Activated CD4-positive, alpha-beta T cell treated with anti-CD3 and anti-CD28 coated beads, Interleukin-2, amount 10 ng/mL, durations not matched to agents 7 days and 5 days (primary cell): ENCODE data around the gene BARX1. TPM values are rescaled to one million over a fixed set of nuclear protein-coding genes. Genes with fewer than 3 reads are reported as not detected.
A peak's percentile ranks its signal among the peaks of the same experiment; 100 is the strongest.

ENCODE experiments used
- CTCF ChIA-PET: fragments of 350-600 bp; sonication (Branson Sonifier 250); formaldehyde crosslinking; loops from one replicate; lab custom pipeline; 2021; ENCODE audit warnings: antibody characterized with exemption; lab: Charles Lee
- POLR2A ChIA-PET: fragments of 350-600 bp; sonication (Branson Sonifier 250); formaldehyde crosslinking; loops from one replicate; lab custom pipeline; 2021; ENCODE audit warnings: antibody characterized with exemption; lab: Charles Lee
- DNase-seq: peaks from one replicate; pipeline ENCODE4 v3.0.0-alpha.2; 2020
- H3K27ac Mint-ChIP-seq: one replicate; pipeline ENCODE4 v1.8.0; 2021; ENCODE audit warnings: mild to moderate bottlenecking, moderate library complexity, mixed read lengths
- H3K27me3 Mint-ChIP-seq: one replicate; pipeline ENCODE4 v1.8.0; 2021; ENCODE audit warnings: mixed read lengths
- H3K36me3 Mint-ChIP-seq: one replicate; pipeline ENCODE4 v1.8.0; 2021; ENCODE audit warnings: low read depth, mixed read lengths
- H3K4me1 Mint-ChIP-seq: one replicate; pipeline ENCODE4 v1.8.0; 2021; ENCODE audit warnings: mixed read lengths
- H3K4me3 Mint-ChIP-seq: one replicate; pipeline ENCODE4 v1.8.0; 2021; ENCODE audit warnings: mild to moderate bottlenecking, moderate library complexity, mixed read lengths
- H3K9me3 Mint-ChIP-seq: one replicate; pipeline ENCODE4 v1.8.0; 2021; ENCODE audit warnings: mixed read lengths
- total RNA-seq, 2 experiments: library from RNA; stranded (reverse); gene quantifications; one replicate each; pipeline ENCODE4 v1.2.3, GENCODE V29; 2021

Gene BARX1, protein sequence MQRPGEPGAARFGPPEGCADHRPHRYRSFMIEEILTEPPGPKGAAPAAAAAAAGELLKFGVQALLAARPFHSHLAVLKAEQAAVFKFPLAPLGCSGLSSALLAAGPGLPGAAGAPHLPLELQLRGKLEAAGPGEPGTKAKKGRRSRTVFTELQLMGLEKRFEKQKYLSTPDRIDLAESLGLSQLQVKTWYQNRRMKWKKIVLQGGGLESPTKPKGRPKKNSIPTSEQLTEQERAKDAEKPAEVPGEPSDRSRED
- not detected for total RNA-seq

DNA sequence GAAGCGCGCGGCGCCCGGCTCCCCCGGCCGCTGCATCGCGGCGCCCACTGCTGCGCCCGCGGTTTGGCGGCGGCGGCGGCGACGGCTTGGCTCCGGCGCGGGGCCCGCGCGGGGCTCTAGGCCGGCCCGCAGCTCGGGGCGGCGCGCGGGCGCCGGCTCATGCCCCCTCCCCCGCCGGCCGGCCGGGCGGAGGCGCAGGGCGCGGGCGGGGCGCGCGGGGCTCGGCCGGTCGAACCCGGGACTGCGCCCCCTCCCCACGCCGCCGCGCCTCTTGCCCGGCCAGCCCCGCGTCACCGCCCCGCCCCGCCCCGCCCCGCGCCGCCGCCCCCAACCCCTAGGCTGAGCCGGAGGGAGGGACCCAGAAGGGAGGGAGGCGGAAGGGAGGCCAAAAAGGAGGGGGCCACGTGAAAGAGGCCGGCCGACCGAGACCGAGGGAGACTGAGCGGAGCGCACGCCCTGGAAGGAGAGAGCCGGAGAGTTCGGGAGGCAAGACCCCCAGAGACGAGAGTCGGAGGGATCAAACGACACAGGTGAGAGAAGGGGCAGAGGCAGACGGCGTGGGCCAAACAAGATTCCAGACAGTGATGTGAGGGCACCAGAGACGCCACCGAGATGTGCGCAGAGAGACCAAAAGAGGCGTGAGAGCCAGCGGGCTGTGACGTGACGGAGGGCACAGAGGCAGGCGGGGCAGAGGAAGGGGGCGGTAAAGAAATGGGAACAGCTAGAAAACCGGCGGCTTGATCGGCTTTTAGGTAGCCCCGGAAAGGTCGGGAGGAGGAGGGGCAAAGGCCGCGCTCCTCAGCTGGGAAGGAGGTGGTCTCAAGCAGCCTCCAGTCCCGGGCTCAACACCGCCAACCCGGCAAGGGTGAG is at the start of gene BARX1:
Gene BARX1 (minus strand): TSS at position 245 of the 870 bp plus-strand sequence. CDS start 209 bp downstream, at position 36.
- ChIA-PET POLR2A (interaction anchor here (0.6 kb wide), 1 partner anchor 460 kb away, joined by 3 read pairs; no protein-coding TSS in a partner anchor), CTCF (no interaction called here)
- Mint-ChIP-seq H3K4me3 (peak within 1 kb of the TSS; percentile 64), H3K27ac (peak within 1 kb of the TSS; percentile 67), H3K36me3 (peaks cover 13% of the 10 kb centered on the region), H3K9me3 (peaks cover 3% of the 10 kb centered on the region), H3K27me3 (peaks cover 74% of the 10 kb centered on the region), H3K4me1 (peaks cover 33% of the 10 kb centered on the region)
- peak; percentile 31 for DNase-seq

DNA sequence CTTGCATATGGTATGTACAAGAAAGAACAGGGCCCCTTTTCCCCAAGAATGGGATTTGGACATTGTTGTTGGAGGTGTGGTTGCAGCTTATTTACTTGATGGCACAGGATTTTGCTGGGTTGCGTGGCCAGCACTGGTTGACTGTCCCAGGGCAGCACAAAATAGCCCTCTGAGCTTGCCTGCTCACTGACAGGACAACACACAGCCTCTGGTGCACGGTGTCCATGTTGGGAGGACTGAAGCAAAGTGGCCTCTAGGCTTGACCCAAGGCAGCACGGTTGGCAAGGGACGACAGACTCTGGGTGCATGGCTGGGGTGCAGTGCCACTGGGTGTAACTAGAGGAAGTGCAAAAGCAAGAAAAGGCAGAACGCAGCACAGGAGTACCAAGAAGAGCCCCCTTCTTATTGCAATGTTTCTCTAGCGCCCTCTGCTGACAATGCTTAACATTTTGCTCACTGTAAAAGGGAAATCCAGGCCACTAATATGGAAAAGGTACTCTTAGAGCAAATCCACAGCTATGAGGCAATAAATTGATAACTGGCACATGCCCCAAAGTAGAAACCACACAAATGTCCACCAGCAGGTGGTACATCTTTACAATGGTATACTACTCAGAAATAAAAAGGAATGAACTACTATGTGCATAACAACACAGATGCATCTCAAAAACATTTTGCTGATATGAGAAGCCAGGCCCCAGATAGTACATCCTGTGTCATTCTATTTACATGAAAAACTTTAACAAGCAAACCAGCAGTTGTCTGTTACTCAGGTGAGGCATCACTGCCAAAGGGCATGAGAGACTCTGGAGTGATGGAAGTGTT is 47.4 kb upstream of the BARX1 start:
- Mint-ChIP-seq H3K4me3 (no peak overlapping the region), H3K4me1 (no peaks in the 10 kb centered on the region), H3K27ac (no peak overlapping the region), H3K36me3 (no peaks in the 10 kb centered on the region), H3K27me3 (peaks cover 2% of the 10 kb centered on the region), H3K9me3 (peaks cover 3% of the 10 kb centered on the region)
- POLR2A ChIA-PET, result no interaction called here
- CTCF ChIA-PET, result interaction anchor here (0.8 to 1.5 kb wide), 6 partner anchors 12 to 321 kb away, joined by 3 to 4 read pairs (median 3); no protein-coding TSS in a partner anchor
- peak; percentile 54 for DNase-seq

DNA sequence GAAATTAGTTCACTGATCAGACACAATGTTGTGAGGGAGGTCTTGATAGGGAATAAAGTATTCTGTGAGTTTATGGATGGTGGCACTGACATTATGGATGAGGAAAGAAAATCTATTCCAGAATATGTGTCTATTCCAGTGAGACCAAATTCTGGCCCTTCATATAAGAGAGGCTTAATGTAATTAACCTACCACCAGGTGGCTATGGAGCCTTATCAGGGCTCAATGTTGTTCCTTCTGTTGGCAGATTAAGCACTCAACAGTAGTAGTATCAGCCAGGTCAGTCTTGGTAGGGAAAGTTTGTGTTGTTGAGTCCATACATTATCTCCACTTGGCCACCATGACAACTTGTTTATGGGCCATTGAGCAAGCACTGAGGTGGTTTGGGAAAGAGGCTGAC is 41.7 kb upstream of the BARX1 start:
- H3K27me3 Mint-ChIP-seq, result peaks cover 16% of the 10 kb centered on the region
- H3K4me1 Mint-ChIP-seq, result no peaks in the 10 kb centered on the region
- H3K9me3 Mint-ChIP-seq, result peaks cover 3% of the 10 kb centered on the region
- POLR2A ChIA-PET, result no interaction called here
- H3K36me3 Mint-ChIP-seq, result no peaks in the 10 kb centered on the region
- H3K27ac Mint-ChIP-seq, result no peak overlapping the region
- CTCF ChIA-PET, result no interaction called here
- H3K4me3 Mint-ChIP-seq, result no peak overlapping the region
- no peak for DNase-seq

DNA sequence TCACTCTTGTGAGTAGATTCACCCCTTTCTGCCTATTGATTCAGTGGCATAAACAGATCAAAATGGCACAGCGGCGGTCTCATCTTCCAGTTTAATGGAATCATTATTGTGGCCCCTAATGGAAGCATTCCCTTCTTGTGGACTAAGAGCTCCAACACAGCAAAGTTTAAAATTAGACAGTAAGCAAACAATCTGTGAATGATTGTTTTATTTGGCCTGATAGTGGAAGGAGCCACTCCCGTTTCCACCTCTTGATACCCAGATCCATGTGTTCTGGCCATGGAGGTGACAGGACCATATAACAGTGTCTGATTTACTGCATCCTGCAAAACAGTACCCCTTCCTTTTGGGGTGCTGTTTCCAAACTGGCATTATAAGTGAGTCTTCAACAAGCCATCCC is 41.2 kb upstream of the BARX1 start:
- Mint-ChIP-seq H3K4me1 (no peaks in the 10 kb centered on the region), H3K36me3 (no peaks in the 10 kb centered on the region), H3K27me3 (peaks cover 18% of the 10 kb centered on the region), H3K4me3 (no peak overlapping the region), H3K9me3 (peaks cover 3% of the 10 kb centered on the region), H3K27ac (no peak overlapping the region)
- CTCF ChIA-PET, result no interaction called here
- POLR2A ChIA-PET, result no interaction called here
- no peak for DNase-seq

DNA sequence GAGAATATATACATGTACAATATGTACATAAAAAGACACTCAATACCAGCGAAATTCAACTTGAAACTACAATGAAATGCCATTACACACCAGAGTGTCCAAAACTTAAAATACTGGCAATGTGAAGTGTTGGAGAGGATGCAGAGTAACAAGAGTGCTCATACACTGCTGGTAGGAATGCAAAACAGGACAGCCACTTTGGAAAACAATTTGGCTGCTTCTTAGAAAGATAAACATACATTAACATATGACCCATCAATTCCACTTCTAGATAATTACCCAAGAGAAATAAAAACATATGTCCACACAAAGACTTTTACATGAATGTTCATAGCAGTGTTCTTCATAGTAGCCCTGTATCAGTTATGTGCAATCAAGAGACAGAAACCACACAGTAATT is 39.4 kb upstream of the BARX1 start:
- no peak for DNase-seq
- POLR2A ChIA-PET, result no interaction called here
- Mint-ChIP-seq H3K27me3 (peaks cover 24% of the 10 kb centered on the region), H3K4me1 (no peaks in the 10 kb centered on the region), H3K36me3 (no peaks in the 10 kb centered on the region), H3K27ac (no peak overlapping the region), H3K4me3 (no peak overlapping the region), H3K9me3 (peaks cover 3% of the 10 kb centered on the region)
- CTCF ChIA-PET, result no interaction called here

DNA sequence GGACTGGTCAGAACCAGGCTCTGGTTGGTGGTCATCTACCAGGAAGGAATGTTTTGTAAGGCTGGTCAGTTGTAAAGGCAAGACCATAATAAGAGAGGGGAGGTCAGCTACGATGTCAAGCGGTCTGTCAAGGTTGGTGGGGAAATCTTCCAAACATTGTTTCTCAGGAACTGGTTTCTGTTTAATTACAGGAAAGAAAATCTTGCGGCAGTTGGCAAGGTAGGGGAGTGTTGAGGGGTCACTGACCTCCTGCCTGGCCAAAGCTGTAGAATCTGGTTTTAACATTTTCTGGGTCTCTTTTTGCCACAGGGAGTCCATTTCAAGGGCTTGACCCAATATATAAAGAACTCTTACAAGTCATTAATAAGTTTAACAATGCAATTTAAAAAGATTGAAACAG is 39.0 kb upstream of the BARX1 start:
- H3K27me3 Mint-ChIP-seq, result peaks cover 27% of the 10 kb centered on the region
- POLR2A ChIA-PET, result no interaction called here
- H3K36me3 Mint-ChIP-seq, result no peaks in the 10 kb centered on the region

DNA sequence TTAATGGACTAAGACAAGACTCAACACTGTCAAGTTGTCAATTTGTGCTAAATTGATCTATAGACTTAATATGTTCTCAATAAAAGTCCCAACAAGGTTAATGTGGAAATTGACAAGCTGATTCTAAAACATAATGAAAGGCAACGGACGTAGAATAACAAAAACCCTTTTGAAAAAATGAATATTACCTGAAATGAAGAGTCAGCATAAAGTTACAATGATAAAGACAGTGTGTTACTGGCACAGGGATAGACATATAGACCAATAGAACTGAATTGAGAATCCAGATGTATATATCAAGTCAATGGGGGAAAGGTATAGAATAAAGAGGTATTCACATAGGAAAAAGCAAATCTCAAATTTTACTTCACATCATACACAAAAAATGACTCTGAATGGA is 37.7 kb upstream of the BARX1 start:
- Mint-ChIP-seq H3K4me3 (no peak overlapping the region), H3K27ac (no peak overlapping the region), H3K4me1 (no peaks in the 10 kb centered on the region), H3K9me3 (peaks cover 4% of the 10 kb centered on the region), H3K36me3 (no peaks in the 10 kb centered on the region), H3K27me3 (peaks cover 34% of the 10 kb centered on the region)
- DNase-seq, result no peak
- ChIA-PET POLR2A (no interaction called here), CTCF (no interaction called here)

More for the DNA sequence above, 39.0 kb upstream of the BARX1 start:
- Mint-ChIP-seq H3K4me3 (no peak overlapping the region), H3K27ac (no peak overlapping the region), H3K9me3 (peaks cover 3% of the 10 kb centered on the region), H3K4me1 (no peaks in the 10 kb centered on the region)
- no peak for DNase-seq
- CTCF ChIA-PET, result no interaction called here

DNA sequence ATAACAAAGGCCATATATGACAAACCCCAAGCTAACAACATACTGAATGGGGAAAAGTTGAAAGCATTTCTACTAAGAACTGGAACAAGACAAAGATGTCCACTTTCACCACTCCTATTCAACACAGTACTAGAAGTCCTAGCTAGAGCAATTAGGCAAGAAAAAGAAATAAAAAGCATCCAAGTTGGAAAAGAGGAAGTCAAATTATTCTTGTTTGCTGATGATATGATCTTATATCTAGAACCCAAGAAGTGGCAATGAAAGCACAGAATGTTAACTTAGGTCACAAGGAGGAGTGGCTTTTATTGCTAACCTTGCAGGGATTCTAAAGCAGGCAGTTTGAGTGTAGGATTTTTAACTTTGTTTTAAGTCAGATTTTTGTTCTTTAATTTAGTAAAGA is 35.3 kb upstream of the BARX1 start:
- Mint-ChIP-seq H3K9me3 (peaks cover 16% of the 10 kb centered on the region), H3K27me3 (peaks cover 44% of the 10 kb centered on the region), H3K36me3 (no peaks in the 10 kb centered on the region), H3K4me1 (no peaks in the 10 kb centered on the region), H3K4me3 (no peak overlapping the region), H3K27ac (no peak overlapping the region)
- DNase-seq, result no peak
- ChIA-PET CTCF (no interaction called here), POLR2A (no interaction called here)

DNA sequence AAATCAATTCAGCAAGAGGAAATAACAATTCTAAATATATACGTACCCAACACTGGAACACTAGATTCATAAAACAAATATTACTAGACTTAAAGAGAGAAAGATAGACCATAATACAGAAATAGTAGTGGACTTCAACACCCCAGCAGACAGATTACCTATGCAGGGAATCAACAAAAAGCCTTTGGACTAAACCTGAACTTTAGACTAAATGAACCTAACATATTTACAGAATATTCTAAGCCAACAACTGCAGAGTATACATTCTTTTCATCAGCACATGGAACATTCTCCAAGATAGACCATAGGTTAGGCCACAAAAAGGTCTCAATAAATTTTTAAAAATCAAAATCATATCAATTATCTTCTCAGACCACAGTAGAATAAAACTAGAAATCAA is 32.9 kb upstream of the BARX1 start:
- H3K36me3 Mint-ChIP-seq, result no peaks in the 10 kb centered on the region
- H3K4me1 Mint-ChIP-seq, result no peaks in the 10 kb centered on the region
- no peak overlapping the region for H3K27ac Mint-ChIP-seq
- ChIA-PET CTCF (no interaction called here), POLR2A (no interaction called here)
- H3K4me3 Mint-ChIP-seq, result no peak overlapping the region
- H3K27me3 Mint-ChIP-seq, result peaks cover 41% of the 10 kb centered on the region
- no peak for DNase-seq
- peaks cover 16% of the 10 kb centered on the region for H3K9me3 Mint-ChIP-seq

DNA sequence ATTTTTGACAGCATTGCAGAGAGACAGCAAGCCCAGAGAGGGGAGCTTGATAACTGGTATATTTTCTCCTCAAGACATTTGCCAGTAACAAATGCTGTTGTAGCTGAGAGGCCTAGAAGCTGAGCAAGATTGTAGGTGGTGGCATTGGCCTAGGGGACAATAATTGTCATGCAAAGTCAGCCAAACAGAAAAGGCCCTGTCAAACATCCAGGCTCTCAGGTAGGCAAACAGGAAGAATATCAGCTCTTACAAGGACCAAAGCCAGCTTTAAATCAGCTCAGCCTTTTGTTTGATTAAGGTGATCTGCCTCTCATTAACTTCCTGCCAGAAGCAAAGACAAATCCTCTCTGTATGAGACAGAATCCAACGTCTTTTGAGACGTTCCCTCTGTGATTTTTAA is 29.7 kb upstream of the BARX1 start:
- DNase-seq, result no peak
- no peaks in the 10 kb centered on the region for H3K36me3 Mint-ChIP-seq
- H3K4me3 Mint-ChIP-seq, result no peak overlapping the region
- ChIA-PET POLR2A (no interaction called here), CTCF (no interaction called here)
- H3K27ac Mint-ChIP-seq, result no peak overlapping the region
- H3K27me3 Mint-ChIP-seq, result peaks cover 41% of the 10 kb centered on the region
- no peaks in the 10 kb centered on the region for H3K4me1 Mint-ChIP-seq
- peaks cover 16% of the 10 kb centered on the region for H3K9me3 Mint-ChIP-seq

DNA sequence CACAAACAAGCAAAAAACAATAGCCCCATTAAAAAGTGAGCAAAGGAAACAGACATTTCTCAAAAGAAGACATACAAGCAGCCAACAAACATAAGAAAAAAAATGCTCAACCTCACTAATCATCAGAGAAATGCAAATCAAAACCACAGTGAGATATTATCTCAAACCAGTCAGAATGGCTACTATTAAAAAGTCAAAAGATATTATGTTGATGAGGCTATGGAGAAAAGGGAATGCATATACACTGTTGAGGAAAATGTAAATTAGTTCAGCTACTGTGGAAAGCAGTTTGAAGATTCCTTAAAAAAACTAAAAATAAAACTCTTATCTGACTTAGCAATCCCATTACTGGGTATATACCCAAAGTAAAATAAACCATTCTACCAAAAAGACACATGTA is 28.7 kb upstream of the BARX1 start:
- Mint-ChIP-seq H3K27ac (no peak overlapping the region), H3K4me3 (no peak overlapping the region), H3K9me3 (peaks cover 15% of the 10 kb centered on the region), H3K4me1 (no peaks in the 10 kb centered on the region), H3K27me3 (peaks cover 34% of the 10 kb centered on the region), H3K36me3 (no peaks in the 10 kb centered on the region)
- POLR2A ChIA-PET, result no interaction called here
- CTCF ChIA-PET, result no interaction called here
- no peak for DNase-seq

DNA sequence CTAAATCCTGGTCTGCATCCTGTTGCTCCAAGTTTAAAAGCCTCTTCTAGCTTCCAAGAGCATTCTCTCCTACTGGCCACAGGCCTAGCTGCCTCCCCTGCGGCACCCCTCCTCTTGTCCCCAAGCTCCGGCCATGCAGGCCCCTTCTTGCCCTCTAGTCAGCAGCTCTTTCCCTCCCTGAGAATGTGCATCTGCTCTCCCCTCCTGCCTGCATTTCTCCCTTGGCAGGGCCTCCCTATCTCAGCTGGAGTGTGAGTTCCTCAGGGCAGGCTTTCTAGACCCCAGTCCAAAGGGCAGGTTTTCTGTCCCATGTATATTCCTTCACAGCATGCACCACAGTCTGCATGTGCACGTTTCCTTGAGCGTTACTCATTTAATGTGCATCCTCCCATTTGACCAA is 24.6 kb upstream of the BARX1 start:
- Mint-ChIP-seq H3K36me3 (no peaks in the 10 kb centered on the region), H3K9me3 (no peaks in the 10 kb centered on the region), H3K4me3 (no peak overlapping the region), H3K4me1 (no peaks in the 10 kb centered on the region), H3K27me3 (peaks cover 17% of the 10 kb centered on the region), H3K27ac (no peak overlapping the region)
- CTCF ChIA-PET, result no interaction called here
- POLR2A ChIA-PET, result no interaction called here
- DNase-seq, result no peak

DNA sequence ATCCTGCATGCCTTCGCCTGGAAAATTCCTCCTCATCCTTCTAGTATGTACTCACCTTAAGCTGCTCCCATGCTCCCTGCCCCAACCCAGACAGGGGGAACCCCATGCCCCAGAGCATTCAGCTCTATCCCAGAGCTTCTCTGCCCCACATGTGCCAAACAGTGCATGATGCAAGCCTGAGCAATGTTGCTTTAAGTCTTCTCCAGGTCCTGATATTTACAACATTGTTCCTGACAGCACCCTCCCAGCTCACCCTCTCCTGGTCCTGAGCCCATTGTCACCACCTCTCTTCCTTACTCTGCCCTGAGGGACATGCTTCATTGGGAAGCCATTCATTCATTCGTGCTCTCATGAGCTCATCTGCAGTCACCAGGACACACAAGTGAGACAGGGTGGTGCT is 23.4 kb upstream of the BARX1 start:
- no peak overlapping the region for H3K4me3 Mint-ChIP-seq
- peaks cover 14% of the 10 kb centered on the region for H3K27me3 Mint-ChIP-seq
- no peaks in the 10 kb centered on the region for H3K36me3 Mint-ChIP-seq
- H3K4me1 Mint-ChIP-seq, result no peaks in the 10 kb centered on the region
- no peaks in the 10 kb centered on the region for H3K9me3 Mint-ChIP-seq
- DNase-seq, result no peak
- no peak overlapping the region for H3K27ac Mint-ChIP-seq
- ChIA-PET CTCF (no interaction called here), POLR2A (no interaction called here)
